Adrenal gland (tissue), 12 donors: ENCODE measurements around the gene TOMM6. TPM values are rescaled to one million over a fixed set of nuclear protein-coding genes. Genes with fewer than 3 reads are reported as not detected.

ENCODE experiments used
- DNase-seq, 7 donors: peaks; one replicate each; pipeline ENCODE4 v3.0.0-alpha.2; 2019 to 2020
- H3K27ac ChIP-seq, 5 donors: fragments of 200-600 bp; sonication (generic) in 4 of 5; 1 replicate in 3 of 5; 2 replicates in 2 of 5; pipeline versions ENCODE4 v1.5.1 to v1.8.0; 2016 to 2020; ENCODE audit warnings: mild to moderate bottlenecking in 1 of 5
- H3K27me3 ChIP-seq: fragments of 200-600 bp; 2 replicates; pipeline ENCODE4 v1.8.0; 2021
- H3K36me3 ChIP-seq, 2 donors: fragments of 200-600 bp; replicated peaks in 1 of 2; 1 replicate in 1 of 2; 2 replicates in 1 of 2; pipeline versions ENCODE4 v1.5.1 to v1.8.0; 2018 to 2022
- H3K4me1 ChIP-seq, 2 donors: fragments of 200-600 bp; replicated peaks in 1 of 2; 1 replicate in 1 of 2; 2 replicates in 1 of 2; pipeline versions ENCODE4 v1.5.1 to v1.8.0; 2018 to 2021
- H3K4me3 ChIP-seq, 4 donors: fragments of 200-600 bp; sonication (generic) in 3 of 4; one replicate each; pipeline ENCODE4 v1.5.1; 2016 to 2018
- H3K9me3 ChIP-seq, 3 donors: fragments of 200-600 bp; sonication (generic) in 1 of 3; replicated peaks in 1 of 3; 1 replicate in 2 of 3; 2 replicates in 1 of 3; pipeline versions ENCODE4 v1.5.1 to v1.8.0; 2016 to 2021
- CTCF ChIP-seq, 6 experiments: fragments of 450-650 bp in 4 of 6; fragments of 200-600 bp in 2 of 6; sonication (generic) in 1 of 6; IDR thresholded peaks; 1 replicate in 5 of 6; 2 replicates in 1 of 6; pipeline versions ENCODE4 v1.5.1 to v1.8.0; 2016 to 2021; ENCODE audit warnings: antibody characterized with exemption in 6 of 6, mild to moderate bottlenecking in 2 of 6, moderate library complexity in 1 of 6
- POLR2A ChIP-seq, 2 donors: fragments of 450-650 bp; IDR thresholded peaks; one replicate each; pipeline ENCODE4 v1.6.1; 2017; ENCODE audit warnings: antibody characterized with exemption in 2 of 2, mild to moderate bottlenecking in 2 of 2, moderate library complexity in 1 of 2
- WGBS, 4 donors: extraction: QIAGEN DNeasy Blood & Tissue Kit in 2 of 4; methylation state at CpG; one replicate each; pipeline versions ENCODE4 v1.1.5 to v1.1.7; 2013 to 2017; 5-methylcytosine and 5-hydroxymethylcytosine counted together
- intact Hi-C, 2 donors: fragments of 100-400 bp; cut with DNase I; formaldehyde crosslinking; loops; one replicate each; pipeline versions ENCODE4 v1.14.1 to v1.15.0; 2022 to 2023
- polyA plus RNA-seq, 3 donors: library from polyadenylated mRNA; stranded (reverse); fragments of 200-250 nt in 2 of 3; fragments of 350-450 nt in 1 of 3; fragmentation: Illumina TruSeq in 1 of 3; extraction: RNeasy Lipid Tissue Mini Kit (QIAGEN cat#74804) in 1 of 3; gene quantifications; one replicate each; pipeline ENCODE4 v1.2.3, GENCODE V29; 2013 to 2014
- total RNA-seq, 9 donors: library from RNA; depleted of rRNA in 4 of 9; stranded (reverse); fragments of >200 nt in 4 of 9; fragments of 120-200 nt in 1 of 9; fragmentation: NEBNext Ultra II Directional in 1 of 9; extraction: Animal tissue kit (Norgen Biotek cat#: 25700) in 1 of 9; gene quantifications; one replicate each; pipeline versions ENCODE4 v1.1.0 to v1.2.4, GENCODE V29; 2013 to 2023
- donor health status: healthy with polysubstance abuse.
- donor health status: Bipolar disorder and iron deficiency.
- donor health status: DM: yes; HTN: yes; CAD: no.
- donor health status: DM: no; HTN: no; CAD: no.
- donor health status: DM: no; HTN: no; CAD: no.
- donor health status: DM: yes; HTN: yes; CAD: no.

Gene TOMM6
- total and polyA plus RNA-seq, 12 donors: 146 to 507 (median 243) TPM

DNA sequence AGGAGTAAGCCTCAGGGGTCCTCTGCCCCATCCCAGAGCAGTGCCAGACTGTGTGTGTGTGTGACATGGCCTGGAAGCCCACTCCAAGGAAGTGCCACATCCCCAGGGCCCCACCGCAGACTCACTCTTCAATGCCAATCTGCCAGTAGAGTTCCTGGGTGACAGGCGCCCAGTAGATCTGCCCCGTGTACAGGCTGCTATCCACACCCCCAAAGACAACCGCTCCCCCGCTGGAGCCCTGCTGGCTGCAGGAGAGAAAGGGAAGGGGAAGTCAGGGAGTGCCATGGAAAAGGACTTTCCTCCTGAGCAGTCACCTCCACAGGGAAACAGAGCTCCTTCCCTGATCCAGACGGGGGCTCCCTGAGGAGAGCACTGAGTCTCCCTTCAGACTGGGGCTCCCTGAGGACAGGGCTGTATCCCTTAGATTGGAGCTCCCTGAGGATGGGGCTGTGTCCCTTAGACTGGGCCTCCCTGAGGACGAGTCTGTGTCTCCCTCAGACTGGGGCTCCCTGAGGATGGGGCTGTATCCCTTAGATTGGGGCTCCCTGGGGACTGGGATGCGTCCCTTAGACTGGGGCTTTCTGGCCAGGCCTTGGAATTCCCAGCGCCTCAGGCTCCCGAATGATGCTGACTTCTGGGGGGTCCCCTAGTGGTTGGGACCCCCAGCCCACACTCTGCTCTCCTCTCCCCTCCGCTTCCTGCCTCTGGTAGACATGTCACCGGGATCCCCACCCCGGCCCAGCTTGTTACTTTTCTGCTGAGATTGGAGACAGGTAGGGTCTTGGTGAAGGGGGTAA is 46.9 kb upstream of the TOMM6 start:
- WGBS, 4 donors: 84 to 91% (median 88%) methylated on average over 9 to 13 of the region's 13 CpGs
- Histone ChIP-seq H3K4me3 (no peak overlapping the region), H3K27me3 (no peaks in the 10 kb centered on the region), H3K36me3 (no peaks in the 10 kb centered on the region), H3K9me3 (no peaks in the 10 kb centered on the region), H3K4me1 (peaks cover 0 to 5% of the 10 kb centered on the region in 2 donors), H3K27ac (no peak overlapping the region)
- DNase-seq: no peak
- intact Hi-C loops: no loop called here
- TF ChIP-seq CTCF (IDR thresholded peaks at IDR 0.05): no peak
- no peak for TF ChIP-seq POLR2A (IDR thresholded peaks at IDR 0.05)

DNA sequence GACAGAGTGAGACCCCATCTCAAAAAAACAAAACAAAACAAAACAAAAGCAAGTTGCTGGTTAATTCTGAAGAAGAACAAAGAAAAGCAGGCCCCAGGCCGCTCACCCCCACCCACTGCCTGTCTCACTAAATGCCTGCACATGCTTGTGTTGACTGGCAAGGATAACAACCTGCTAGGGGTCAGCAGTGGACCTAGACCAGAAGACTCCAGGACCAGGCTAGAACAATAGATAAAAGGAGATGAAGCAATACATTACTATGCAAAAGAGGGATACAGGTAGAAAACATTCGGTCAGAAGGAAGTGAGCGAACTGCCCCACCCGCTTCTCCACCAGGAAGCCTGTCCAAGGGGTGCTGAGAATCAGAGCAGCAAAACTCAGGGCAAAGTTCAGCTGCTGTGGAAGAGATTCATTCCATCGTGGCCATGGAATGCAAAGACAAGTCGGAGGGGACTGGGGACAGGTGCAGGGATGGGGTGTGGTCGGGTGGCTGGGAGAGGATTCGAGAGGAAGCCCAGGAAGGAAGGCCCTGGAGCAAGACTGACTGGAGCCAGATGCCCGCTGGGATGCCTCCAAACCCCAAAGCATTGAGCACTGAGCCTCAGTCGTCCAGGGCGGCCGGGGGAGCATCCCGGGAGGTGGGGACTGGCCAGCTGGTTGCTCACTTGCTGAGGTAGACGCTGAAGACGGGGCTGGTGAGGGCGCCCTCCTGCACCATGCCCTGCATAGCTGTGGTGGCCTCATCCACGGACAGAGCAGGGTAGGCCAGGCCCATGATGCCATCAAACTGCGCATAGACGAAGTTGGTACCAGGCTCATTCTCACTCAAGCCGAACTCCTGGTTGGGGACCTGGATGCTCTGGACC is 45.6 kb upstream of the TOMM6 start:
- intact Hi-C loops: no loop called here
- no peak for DNase-seq
- Histone ChIP-seq H3K4me1 (no peaks in the 10 kb centered on the region), H3K27ac (no peak overlapping the region), H3K9me3 (no peaks in the 10 kb centered on the region), H3K36me3 (no peaks in the 10 kb centered on the region), H3K27me3 (no peaks in the 10 kb centered on the region), H3K4me3 (no peak overlapping the region)
- TF ChIP-seq CTCF (IDR thresholded peaks at IDR 0.05) (no peak), POLR2A (IDR thresholded peaks at IDR 0.05) (no peak)
- 85 to 92% (median 88%) methylated on average over 12 to 20 of the region's 20 CpGs for WGBS, 4 donors

GRCh38 chr6:41743406-41744235 is 43.9 kb upstream of the TOMM6 start:
- Histone ChIP-seq H3K4me1 (no peaks in the 10 kb centered on the region), H3K36me3 (no peaks in the 10 kb centered on the region), H3K9me3 (no peaks in the 10 kb centered on the region), H3K4me3 (no peak overlapping the region), H3K27me3 (no peaks in the 10 kb centered on the region), H3K27ac (no peak overlapping the region)
- DNase-seq: no peak
- intact Hi-C loops: no loop called here
- no peak for TF ChIP-seq CTCF (IDR thresholded peaks at IDR 0.05)
- 88 to 95% (median 91%) methylated on average over 6 of the region's 6 CpGs for WGBS, 4 donors
